ENCODE results near the gene HSFY2. TPM values are rescaled to one million over a fixed set of nuclear protein-coding genes. Genes with fewer than 3 reads are reported as not detected.
"Not testable (repeated sequence)": the region's sequence is repeated elsewhere in the genome, so short reads cannot be mapped to it uniquely, and the experiment has no call there.

The HSFY2 gene, protein sequence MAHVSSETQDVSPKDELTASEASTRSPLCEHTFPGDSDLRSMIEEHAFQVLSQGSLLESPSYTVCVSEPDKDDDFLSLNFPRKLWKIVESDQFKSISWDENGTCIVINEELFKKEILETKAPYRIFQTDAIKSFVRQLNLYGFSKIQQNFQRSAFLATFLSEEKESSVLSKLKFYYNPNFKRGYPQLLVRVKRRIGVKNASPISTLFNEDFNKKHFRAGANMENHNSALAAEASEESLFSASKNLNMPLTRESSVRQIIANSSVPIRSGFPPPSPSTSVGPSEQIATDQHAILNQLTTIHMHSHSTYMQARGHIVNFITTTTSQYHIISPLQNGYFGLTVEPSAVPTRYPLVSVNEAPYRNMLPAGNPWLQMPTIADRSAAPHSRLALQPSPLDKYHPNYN
- total RNA-seq, result not detected in 2 replicates

- DNase-seq (ENCODE audit: low read depth), result not testable (repeated sequence)
Observed at GRCh38 chrY:18773635-18774034, at the start of gene HSFY2. HSFY2 (minus strand) TSS chrY:18773735; CDS start chrY:18773618, 117 bp downstream.

- not testable (repeated sequence) for DNase-seq (ENCODE audit: low read depth)
Observed at GRCh38 chrY:18815751-18816150, 42.2 kb upstream of the HSFY2 start.

DNA sequence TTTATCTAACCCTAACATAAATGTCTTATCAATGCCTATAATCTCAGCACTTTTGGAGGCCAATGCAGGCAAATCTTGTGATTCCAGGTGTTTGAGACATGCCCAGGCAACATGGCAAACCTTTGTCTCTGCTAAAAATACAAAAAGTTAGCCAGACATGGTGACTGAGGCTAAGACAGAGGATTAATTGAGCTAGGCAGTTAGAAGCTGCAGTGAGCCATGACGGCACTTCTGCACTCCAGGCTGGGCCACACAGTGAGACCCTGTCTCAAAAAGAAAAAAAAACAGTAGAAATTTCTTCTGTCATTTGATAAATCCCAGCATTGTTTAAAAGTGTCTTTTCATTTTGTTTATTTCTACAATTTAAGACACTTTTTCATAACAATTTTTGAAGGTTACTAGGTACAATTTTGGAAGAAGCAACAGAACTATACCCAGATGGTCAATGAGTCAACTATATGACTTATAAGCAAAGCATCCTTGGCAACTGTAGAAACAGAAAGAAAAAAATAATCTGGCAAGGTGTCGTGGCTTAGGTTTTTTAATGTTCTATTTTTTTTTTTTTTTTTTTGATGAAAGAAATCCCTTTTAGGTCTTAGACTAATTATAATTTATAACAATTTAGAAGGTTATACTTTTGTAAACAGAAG lies 15.3 kb upstream of the HSFY2 start:
- not testable (repeated sequence) for DNase-seq (ENCODE audit: low read depth)

DNA sequence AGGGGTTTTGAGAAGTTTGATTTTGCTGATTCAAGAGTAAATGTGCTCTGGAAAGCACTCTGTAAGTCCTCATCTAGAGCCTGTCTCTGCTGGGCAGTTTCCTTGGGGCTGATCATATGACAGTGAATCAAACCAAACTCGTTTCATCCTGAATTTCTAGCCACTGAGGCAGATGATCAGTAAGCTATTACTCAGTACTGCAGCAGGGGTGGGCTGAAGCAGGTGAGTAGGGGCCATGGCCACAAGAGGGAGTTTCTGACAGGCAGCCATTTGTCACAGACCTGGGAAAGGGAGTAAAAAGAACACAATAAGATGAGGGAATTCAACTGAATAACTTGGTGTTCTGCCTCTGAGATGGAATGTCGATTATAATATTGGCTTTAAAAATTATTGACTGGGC lies 19.5 kb downstream of the HSFY2 start:
- not testable (repeated sequence) for DNase-seq (ENCODE audit: low read depth)

GRCh38 chrY:18753133-18753815 lies 20.3 kb downstream of the HSFY2 start:
- not testable (repeated sequence) for DNase-seq (ENCODE audit: low read depth)

GRCh38 chrY:18723714-18724113 lies 49.8 kb downstream of the HSFY2 start:
- not testable (repeated sequence) for DNase-seq (ENCODE audit: low read depth)

Other genes starting within 250 kb of the HSFY2 start
- not detected in 2 replicates for gene HSFY1, start 227.0 kb downstream of the HSFY2 start, total RNA-seq